Right ventricle myocardium inferior (tissue), 1 donor: ENCODE measurements around the gene EGFL6. TPM values are rescaled to one million over a fixed set of nuclear protein-coding genes. Genes with fewer than 3 reads are reported as not detected.
"Not testable (repeated sequence)": the region's sequence is repeated elsewhere in the genome, so short reads cannot be mapped to it uniquely, and the experiment has no call there.

Experiments used
- ATAC-seq: fragments of 200-7000 bp; cut with Tn5 transposase; one replicate; pipeline ENCODE4 v1.9.1; 2020; ENCODE audit warnings: mild to moderate bottlenecking, moderate library complexity
- DNase-seq: peaks from one replicate; pipeline ENCODE4 v3.0.0; 2021; ENCODE audit errors: missing footprints
- intact Hi-C: fragments of 100-400 bp; cut with DNase I; formaldehyde crosslinking; loops from one replicate; pipeline ENCODE4 v1.11.0; 2022
- total RNA-seq: library from RNA; stranded (reverse); fragmentation: NEBNext Ultra II Directional; extraction: Animal tissue kit (Norgen Biotek cat#: 25700); gene quantifications from one replicate; pipeline ENCODE4 v1.2.1, GENCODE V29; 2021
- donor health status: DM: no; HTN: yes; CAD: no; lungs with severe emphysema.

The EGFL6 gene
- total RNA-seq, 1 donor from 2014 or later = not detected

DNA sequence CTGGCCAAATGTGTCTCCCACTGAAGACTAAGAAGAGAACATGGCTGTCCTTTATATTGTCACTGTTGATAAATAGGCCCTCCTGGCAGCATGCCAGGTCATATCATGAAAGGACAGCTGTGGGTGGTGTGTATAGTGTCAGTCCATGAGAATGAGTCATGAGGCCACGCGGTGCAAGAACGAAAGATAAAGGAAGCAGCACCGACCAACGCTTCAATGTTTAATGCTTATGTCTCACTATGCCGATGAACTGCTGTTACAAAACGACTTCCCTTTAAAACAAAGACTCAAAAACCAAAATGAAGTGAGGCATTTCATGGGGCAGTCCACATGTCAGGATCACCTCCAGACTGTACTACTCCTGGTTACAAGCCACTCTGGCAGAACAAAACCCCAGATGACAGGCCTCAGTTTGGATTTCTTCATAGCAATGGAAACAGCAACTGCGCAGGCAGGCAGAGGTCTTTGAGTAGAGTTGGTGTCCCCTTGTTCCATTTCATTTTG, 78.4 kb downstream of the EGFL6 start:
- intact Hi-C loops = no loop called here
- ATAC-seq = peak; percentile 63
- DNase-seq = peak; percentile 54

GRCh38 chrX:13648336-13648735, 78.9 kb downstream of the EGFL6 start:
- ATAC-seq, intact Hi-C loops, DNase-seq: not testable (repeated sequence)

DNA sequence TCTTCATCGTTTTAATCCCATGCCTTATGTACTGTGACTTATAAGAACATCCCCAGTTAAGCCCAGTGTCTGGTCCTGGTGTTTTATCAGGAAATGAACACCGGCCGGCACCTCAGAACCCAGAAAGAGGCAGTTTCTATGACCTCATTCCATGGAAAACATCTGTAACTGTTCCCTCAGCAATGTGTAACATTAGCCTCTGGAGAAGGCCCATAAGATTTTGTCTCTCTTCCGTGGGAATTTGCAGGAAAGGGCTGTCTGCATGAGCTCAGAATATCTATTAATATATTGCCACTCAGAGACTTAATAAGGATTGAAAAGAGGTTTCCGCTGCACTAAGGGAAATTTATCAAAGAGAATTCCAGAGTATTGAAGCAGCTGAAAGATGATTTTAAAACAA, 80.4 kb downstream of the EGFL6 start:
- no peak for DNase-seq
- intact Hi-C loops = loop anchor here (10.0 kb wide), 1 partner anchor 675 kb away; the partner anchor contains the start of gene TMSB4X

GRCh38 chrX:13650318-13650717, 80.9 kb downstream of the EGFL6 start:
- no peak for ATAC-seq
- DNase-seq = no peak
- intact Hi-C loops = loop anchor here (10.0 kb wide), 1 partner anchor 676 kb away; the partner anchor contains the start of gene TMSB4X

More for the DNA sequence above, 80.4 kb downstream of the EGFL6 start:
- ATAC-seq = no peak

- ATAC-seq (no peak), DNase-seq (no peak)
- intact Hi-C loops = loop anchor here (10.0 kb wide), 1 partner anchor 676 kb away; the partner anchor contains the start of gene TMSB4X
These were observed 81.7 kb downstream of the EGFL6 start for GRCh38 chrX:13651150-13651549.

DNA sequence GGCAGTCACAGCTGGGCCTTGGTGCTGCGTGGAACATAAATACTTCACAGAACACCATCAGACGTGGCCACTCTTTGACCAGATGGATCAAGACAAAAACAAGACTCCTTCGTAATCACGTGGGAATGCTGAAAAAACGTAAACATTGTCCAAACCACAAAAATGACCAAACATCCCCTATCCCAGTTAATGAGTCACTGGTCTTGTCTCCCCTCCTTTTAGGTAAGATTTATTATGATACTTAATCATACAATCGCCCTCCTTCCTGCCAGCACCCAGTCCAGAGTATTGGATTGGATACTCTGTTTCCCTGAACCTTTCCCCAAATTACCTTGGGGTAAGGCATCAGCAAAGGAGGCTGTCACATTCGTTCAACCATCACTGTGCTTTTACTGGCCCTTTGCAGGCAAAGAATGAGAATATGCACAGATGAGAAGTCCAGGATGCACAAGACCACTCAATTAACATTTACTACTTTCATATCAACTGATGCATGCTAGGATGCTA, 82.9 kb downstream of the EGFL6 start:
- intact Hi-C loops = loop anchor here (2.0 to 10.0 kb wide), 2 partner anchors 378 to 678 kb away; partner anchors contain the start of gene TMSB4X
- no peak for DNase-seq
- no peak for ATAC-seq

DNA sequence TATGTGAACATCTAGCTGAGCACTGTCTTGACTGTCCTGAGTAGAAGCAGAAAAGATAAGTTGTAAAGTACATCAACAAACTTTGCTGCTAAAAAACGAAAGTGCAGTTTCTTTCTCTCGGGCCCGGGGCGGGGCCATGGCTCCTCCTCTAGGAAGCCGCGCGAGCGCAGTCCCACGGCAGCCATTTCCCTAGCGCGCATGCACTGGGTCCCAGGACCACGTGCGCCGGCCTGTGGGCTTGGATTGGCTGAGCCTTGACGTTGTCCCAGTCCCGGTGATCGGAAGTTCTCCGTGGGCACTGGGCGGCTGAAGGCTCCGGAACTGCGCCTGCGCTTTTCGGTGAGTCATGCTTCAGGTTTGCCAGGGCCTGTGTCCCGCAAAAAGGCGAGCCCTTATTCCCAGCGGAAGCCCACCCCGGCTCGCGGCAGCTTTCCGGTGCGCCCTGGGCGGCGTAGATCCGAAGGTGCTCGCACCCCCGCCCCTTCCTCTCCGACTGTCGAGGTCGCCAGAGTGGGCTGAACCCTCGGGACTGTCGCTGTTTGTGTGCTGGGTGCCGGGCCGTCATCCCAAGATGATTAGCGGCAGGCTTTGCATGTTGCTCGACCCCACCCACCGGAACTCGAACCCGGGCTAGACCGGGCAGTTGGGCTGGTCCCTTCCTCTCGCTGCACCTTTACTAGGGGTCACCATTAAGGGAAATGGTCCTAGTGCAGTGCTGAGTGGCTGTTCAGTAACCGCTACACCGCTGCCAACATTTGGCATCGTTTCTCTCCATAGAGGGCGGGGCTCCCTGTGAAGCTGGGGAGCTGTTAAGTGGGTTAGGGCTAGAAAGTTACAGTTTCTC, 83.7 kb downstream of the EGFL6 start, which contains the start of gene TCEANC:
TSS of gene TCEANC (plus strand) at position 292 of the 844 bp plus-strand sequence. CDS start 9,368 bp downstream, outside the sequence.
- peak; percentile 100 for ATAC-seq
- intact Hi-C loops = loop anchor here (2.0 to 10.0 kb wide), 2 partner anchors 378 to 678 kb away; partner anchors contain the start of gene TMSB4X
- DNase-seq = peak; percentile 97

GRCh38 chrX:13654116-13654515, 84.7 kb downstream of the EGFL6 start:
- ATAC-seq (no peak), DNase-seq (no peak)
- intact Hi-C loops = loop anchor here (10.0 kb wide), 1 partner anchor 679 kb away; the partner anchor contains the start of gene TMSB4X

DNA sequence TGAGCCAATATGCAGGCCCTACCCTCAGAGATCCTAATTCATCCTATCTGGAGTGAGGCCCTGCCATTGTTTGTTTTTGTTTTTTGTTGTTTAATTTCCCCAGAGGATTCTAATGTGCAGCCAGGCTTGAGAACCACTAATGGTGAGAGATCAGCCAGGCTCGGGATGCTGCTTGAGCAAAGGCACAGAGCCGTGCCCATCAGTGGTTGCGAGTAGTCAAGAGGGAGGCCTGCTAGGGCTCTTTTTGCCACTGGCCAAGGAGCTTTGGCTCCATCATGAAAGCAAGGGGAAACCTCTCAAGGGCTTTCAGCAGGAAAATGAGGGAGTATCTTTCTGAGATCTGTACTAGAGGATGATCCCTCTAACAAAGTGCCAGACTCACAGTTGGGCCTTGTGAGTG, 86.3 kb downstream of the EGFL6 start:
- ATAC-seq = no peak
- intact Hi-C loops = loop anchor here (10.0 kb wide), 1 partner anchor 681 kb away; the partner anchor contains the start of gene TMSB4X
- DNase-seq = peak; percentile 58

DNA sequence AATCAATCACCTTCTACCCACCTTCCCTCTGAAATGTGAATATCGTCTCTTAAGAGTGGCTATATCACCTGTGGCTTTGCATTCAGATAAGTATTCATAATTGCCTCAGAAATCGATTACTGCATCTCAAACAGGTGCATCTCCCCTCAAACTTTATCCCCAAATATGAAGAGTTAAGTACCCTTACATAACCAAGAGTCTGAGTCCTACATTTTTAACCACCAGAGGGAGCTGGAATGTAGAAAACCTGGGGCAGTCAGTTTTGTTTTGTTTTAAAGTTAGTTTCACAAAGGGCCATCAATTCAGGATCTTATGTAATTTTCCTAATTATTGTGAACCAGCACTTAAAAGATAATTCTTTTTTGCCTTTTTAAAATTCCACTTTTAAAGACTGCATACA, 89.2 kb downstream of the EGFL6 start:
- DNase-seq (no peak), ATAC-seq (peak; percentile 34)
- intact Hi-C loops = loop anchor here (2.0 to 10.0 kb wide), 2 partner anchors 90 to 684 kb away; partner anchors contain the start of gene TMSB4X

DNA sequence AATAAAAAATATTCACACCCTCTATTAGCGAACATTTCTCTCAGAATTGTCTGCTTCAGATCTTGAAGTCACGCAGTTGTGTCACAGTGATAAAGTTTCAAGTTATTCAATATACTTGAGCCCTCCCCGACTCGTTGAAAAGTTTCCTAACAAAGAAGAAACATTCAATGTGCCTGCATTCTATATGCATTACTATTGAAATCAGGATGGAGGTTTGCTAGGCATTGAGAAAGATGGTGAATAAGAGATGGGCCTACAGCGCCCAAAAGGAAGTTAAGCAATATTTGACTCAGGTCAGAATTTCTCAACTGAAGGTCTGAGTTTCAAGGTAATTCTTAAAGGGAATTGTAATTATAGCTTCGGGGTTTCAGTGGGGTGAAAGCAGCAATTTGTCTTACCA, 89.7 kb downstream of the EGFL6 start:
- ATAC-seq = no peak
- intact Hi-C loops = loop anchor here (2.0 to 10.0 kb wide), 2 partner anchors 90 to 684 kb away; partner anchors contain the start of gene TMSB4X
- no peak for DNase-seq

- intact Hi-C loops = loop anchor here (2.0 to 5.0 kb wide), 2 partner anchors 70 to 371 kb away; partner anchors contain the start of genes OFD1 and TRAPPC2
- no peak for ATAC-seq
- DNase-seq = no peak
These were observed 92.4 kb downstream of the EGFL6 start for GRCh38 chrX:13661735-13662288.

DNA sequence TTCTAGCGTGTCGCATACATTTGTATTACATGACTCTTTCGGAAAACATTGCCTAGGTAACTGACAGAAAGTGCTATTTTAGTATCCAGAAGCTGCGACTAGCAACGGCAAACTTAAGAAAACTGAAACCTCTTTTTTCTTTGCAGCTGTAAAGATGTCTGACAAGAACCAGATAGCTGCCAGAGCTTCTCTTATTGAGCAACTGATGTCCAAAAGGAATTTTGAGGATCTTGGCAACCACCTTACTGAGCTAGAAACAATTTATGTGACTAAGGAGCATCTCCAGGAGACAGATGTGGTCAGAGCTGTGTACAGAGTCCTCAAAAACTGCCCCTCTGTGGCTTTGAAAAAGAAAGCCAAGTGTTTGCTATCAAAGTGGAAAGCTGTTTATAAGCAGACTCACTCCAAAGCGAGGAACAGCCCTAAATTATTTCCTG, 93.0 kb downstream of the EGFL6 start:
- no peak for ATAC-seq
- DNase-seq = no peak
- intact Hi-C loops = loop anchor here (5.0 kb wide), 1 partner anchor 70 kb away; the partner anchor contains the start of genes OFD1 and TRAPPC2

- intact Hi-C loops = loop anchor here (5.0 kb wide), 1 partner anchor 68 kb away; the partner anchor contains the start of genes OFD1 and TRAPPC2
- ATAC-seq (no peak), DNase-seq (no peak)
These were observed 94.6 kb downstream of the EGFL6 start for GRCh38 chrX:13664020-13664419.

- intact Hi-C loops = no loop called here
- ATAC-seq (no peak), DNase-seq (no peak)
These were observed 97.4 kb downstream of the EGFL6 start for GRCh38 chrX:13666836-13667235.

DNA sequence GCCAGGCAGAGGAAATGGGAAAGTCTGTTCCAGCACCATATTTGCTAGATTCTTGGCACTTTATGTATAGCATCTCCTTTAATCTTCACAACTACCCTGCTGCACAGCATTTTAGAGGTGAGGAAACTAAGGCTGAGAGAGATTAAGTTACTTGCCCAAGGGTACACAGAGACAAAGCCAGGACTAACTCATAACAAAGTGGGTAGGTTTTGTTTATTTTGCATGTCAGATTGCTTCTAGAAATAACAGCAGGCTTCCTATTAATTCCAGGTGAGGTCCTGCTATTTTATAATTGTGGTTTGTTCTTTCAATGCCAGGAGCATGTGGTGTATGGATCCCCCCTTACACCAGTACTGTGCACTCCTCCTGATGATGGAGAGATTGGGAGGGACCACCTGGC, 98.5 kb downstream of the EGFL6 start:
- no peak for DNase-seq
- intact Hi-C loops = no loop called here
- no peak for ATAC-seq

DNA sequence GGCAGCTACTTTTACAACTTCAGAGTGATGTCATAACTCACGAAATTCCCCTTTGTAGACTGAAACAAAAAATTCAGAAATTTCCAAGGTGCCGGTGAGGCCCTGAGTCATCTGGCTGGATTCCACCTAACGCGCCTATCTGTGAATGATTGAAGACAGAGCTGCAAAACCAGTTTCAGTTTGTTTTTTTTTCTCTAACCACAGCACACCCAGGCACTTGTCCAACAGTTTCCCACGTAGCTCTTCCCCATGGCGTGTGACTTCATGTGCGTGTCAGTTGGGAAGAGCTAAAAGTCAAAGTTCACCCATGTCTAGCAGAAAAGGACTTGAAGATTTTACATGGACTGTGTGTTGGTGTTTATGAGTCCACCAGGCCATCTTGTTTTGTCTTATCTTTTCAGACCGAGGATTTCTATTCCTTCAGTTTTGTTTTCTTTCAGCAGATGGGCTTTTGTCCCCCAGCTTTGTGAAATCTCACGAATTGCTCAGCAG, 99.9 kb downstream of the EGFL6 start:
- peak; percentile 46 for ATAC-seq
- no peak for DNase-seq
- intact Hi-C loops = no loop called here

GRCh38 chrX:13669755-13670154, 100.4 kb downstream of the EGFL6 start:
- DNase-seq, intact Hi-C loops, ATAC-seq: not testable (repeated sequence)
